ENCODE measurements around the gene CWF19L1. TPM values are rescaled to one million over a fixed set of nuclear protein-coding genes. Genes with fewer than 3 reads are reported as not detected.

Gene CWF19L1
- total and polyA plus RNA-seq, 2 donors (not counting 3 experiments of a cell fraction or from before 2014, with no cell fraction given) = 11.5 to 29.9 TPM

DNA sequence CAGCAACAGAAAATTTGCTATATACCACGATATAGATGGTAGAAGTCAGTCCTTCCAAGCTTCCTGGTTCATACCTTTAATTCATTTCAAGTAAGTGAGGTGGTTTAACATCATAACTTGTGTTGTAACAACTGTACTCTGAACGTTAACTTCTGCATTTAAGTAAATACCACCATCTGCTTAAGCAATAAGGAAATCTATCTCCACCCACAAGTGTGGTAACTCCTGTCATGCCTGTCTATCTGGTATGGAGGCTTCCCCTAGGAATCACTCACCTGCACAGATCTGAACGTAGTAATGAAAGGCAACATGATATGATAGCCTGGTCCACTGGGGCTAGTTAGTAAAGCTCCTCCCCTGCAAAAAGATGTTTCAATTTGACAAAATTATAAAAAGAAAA, 84.0 kb downstream of the CWF19L1 start:
- no peak overlapping the region for H3K4me3 ChIP-seq (replicated peaks in 1 of 3; ENCODE audit: insufficient read depth in 1 of 3, low read depth in 1 of 3, low read length in 3 of 3)
- H3K36me3 ChIP-seq (ENCODE audit: control insufficient read depth in 2 of 2, extremely low read depth in 1 of 2, insufficient read depth in 2 of 2, low read length in 2 of 2) = peaks cover 0 to 4% of the 10 kb centered on the region in 2 experiments
- H4K20me1 ChIP-seq (replicated peaks; ENCODE audit: control insufficient read depth, extremely low read depth, insufficient read depth, low read length) = no peaks in the 10 kb centered on the region
- POLR2A ChIA-PET = no interaction called here
- BruUV-seq (replicated peaks) = no TSS peak
- dilution Hi-C loops (cut with MboI; ENCODE audit: extremely low pct_ligation_motif_present, low sequenced_read_pairs) (no loop called here), intact Hi-C loops (cut with micrococcal nuclease) (no loop called here)
- H3K9me1 ChIP-seq (replicated peaks; ENCODE audit: control insufficient read depth, extremely low read depth, insufficient read depth, low read length) = no peaks in the 10 kb centered on the region
- peaks cover 42% of the 10 kb centered on the region for H3K79me2 ChIP-seq (ENCODE audit: control insufficient read depth, insufficient read depth, low read length)
- no peak overlapping the region for H3K9ac ChIP-seq (replicated peaks; ENCODE audit: extremely low read depth, insufficient read depth, low read length)
- DNase-seq (ENCODE audit: low read depth, low spot score) (no peak), FAIRE-seq (no peak)
- no peak overlapping the region for H3K4me2 ChIP-seq (ENCODE audit: insufficient read depth, low read length)
- no peak overlapping the region for H2AFZ ChIP-seq (ENCODE audit: low read depth, low read length)
- no peaks in the 10 kb centered on the region for H3K27me3 ChIP-seq (ENCODE audit: control insufficient read depth in 2 of 2, insufficient read depth in 2 of 2, low read length in 2 of 2)
- TF ChIP-seq EZH2 (IDR thresholded peaks at IDR 0.05; ENCODE audit: borderline replicate concordance, low read depth, low read length, severe bottlenecking) (no peak), GATA2 (IDR thresholded peaks at IDR 0.05; ENCODE audit: insufficient read depth, insufficient read length, low read depth, low read length) (no peak), FOS (IDR thresholded peaks at IDR 0.05; ENCODE audit: borderline replicate concordance, insufficient read depth, low read length) (no peak), POLR2AphosphoS5 (IDR thresholded peaks at IDR 0.05; ENCODE audit: insufficient read depth, low read depth, low read length) (no peak), POLR2A (IDR thresholded peaks at IDR 0.05; ENCODE audit: low read depth, low read length) (no peak), MYC (IDR thresholded peaks at IDR 0.05; ENCODE audit: low read depth, low read length) (no peak), JUN (IDR thresholded peaks at IDR 0.05; ENCODE audit: borderline replicate concordance, insufficient read depth, insufficient read length, low read depth) (no peak)
- TF ChIP-seq, protein P1, sequence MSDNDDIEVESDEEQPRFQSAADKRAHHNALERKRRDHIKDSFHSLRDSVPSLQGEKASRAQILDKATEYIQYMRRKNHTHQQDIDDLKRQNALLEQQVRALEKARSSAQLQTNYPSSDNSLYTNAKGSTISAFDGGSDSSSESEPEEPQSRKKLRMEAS (IDR thresholded peaks at IDR 0.05; ENCODE audit: insufficient read depth, insufficient read length) = no peak
- TF ChIP-seq, protein P2, sequence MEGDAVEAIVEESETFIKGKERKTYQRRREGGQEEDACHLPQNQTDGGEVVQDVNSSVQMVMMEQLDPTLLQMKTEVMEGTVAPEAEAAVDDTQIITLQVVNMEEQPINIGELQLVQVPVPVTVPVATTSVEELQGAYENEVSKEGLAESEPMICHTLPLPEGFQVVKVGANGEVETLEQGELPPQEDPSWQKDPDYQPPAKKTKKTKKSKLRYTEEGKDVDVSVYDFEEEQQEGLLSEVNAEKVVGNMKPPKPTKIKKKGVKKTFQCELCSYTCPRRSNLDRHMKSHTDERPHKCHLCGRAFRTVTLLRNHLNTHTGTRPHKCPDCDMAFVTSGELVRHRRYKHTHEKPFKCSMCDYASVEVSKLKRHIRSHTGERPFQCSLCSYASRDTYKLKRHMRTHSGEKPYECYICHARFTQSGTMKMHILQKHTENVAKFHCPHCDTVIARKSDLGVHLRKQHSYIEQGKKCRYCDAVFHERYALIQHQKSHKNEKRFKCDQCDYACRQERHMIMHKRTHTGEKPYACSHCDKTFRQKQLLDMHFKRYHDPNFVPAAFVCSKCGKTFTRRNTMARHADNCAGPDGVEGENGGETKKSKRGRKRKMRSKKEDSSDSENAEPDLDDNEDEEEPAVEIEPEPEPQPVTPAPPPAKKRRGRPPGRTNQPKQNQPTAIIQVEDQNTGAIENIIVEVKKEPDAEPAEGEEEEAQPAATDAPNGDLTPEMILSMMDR (IDR thresholded peaks at IDR 0.05; ENCODE audit: extremely low read depth in 1 of 2, insufficient read depth in 1 of 2, low read depth in 1 of 2, low read length in 2 of 2) = no peak
- H3K4me1 ChIP-seq (ENCODE audit: control insufficient read depth, extremely low read depth, insufficient read depth, low read length) = peaks cover 16% of the 10 kb centered on the region
- CTCF ChIA-PET = no interaction called here
- H3K27ac ChIP-seq (ENCODE audit: insufficient read depth, low read depth, low read length) = no peak overlapping the region
- no peaks in the 10 kb centered on the region for H3K9me3 ChIP-seq (replicated peaks; ENCODE audit: control insufficient read depth, insufficient read depth, low read length)

Data from endothelial cell of umbilical vein (primary cell).